H54 (cell line): ENCODE data around the gene FBXL2.
"Not testable (repeated sequence)": the region's sequence is repeated elsewhere in the genome, so short reads cannot be mapped to it uniquely, and the experiment has no call there.

Source experiments
- DNase-seq: peaks from one replicate; pipeline ENCODE4 v3.0.0; 2011; ENCODE audit warnings: low spot score, mixed read lengths; ENCODE audit not compliant: insufficient read length
- FAIRE-seq: peaks from 3 replicates; lab custom pipeline; 2011; peaks lifted over from hg19 to GRCh38; lab: Jason Lieb, UNC
- POLR2A ChIP-seq: IDR thresholded peaks from 2 replicates; pipeline ENCODE4 v1.6.1; 2011; ENCODE audit warnings: low read depth, mild to moderate bottlenecking, low read length

The FBXL2 gene

DNA sequence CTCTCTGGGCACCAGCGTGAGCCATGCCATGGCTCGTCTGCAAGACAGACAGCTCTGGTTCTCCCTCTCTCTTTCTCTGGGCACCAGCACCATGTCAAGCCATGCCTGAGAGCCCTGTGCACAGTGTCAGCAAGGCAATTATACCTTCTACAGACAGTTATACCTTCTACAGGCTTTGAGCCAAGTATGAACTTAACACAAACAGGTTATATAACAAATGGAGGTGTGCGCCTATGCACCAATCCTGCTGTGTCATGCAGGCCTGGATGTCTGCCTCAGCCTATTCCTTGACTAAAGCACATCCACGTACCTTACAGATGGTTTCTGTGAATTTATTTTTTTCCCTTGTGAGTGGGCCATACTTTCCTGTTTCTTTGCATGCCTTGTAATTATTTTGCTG, 5.9 kb upstream of the FBXL2 start:
- FAIRE-seq: no peak
- DNase-seq: no peak
- no peak for TF ChIP-seq POLR2A

DNA sequence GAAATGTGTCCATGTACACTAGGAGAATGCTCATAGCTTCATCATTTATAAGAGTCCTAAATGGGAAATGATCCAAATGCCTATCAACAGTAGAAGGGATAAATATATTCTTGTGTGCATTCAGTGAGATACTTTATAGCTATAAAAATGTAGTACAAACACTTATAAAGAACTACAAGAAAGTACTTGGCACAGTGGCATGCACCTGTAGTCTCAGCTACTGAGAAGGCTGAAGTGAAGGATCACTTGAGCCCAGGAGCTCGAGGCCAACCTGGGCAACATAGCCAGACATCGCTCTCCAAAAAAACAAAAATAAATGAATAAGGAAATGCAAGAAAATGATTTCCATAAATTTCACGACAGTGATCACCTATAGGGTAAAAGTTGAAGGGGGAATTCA, 3.6 kb upstream of the FBXL2 start:
- no peak for DNase-seq
- FAIRE-seq: no peak
- no peak for TF ChIP-seq POLR2A

DNA sequence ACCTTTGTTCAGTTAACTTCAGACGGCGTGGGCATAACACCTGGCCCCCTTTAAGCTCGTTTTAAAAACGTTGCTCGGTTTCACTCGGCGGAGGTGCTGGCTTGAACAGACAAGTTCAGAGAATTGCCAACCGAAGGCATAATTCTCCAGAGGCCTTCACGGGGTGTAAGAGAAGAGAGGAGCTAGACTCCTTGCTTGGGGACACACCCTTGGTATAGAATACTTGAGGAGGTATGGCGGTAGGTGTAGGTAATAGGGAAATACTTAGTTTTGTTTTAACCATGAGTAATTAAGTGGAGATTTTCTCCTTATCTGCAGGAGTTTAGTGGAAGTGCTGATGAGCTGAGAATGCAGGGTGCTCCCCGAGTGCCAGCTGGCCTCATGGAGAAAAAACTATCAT, 921 bp downstream of the FBXL2 start:
- TF ChIP-seq POLR2A: no peak
- DNase-seq: no peak
- FAIRE-seq: peak; percentile 65

DNA sequence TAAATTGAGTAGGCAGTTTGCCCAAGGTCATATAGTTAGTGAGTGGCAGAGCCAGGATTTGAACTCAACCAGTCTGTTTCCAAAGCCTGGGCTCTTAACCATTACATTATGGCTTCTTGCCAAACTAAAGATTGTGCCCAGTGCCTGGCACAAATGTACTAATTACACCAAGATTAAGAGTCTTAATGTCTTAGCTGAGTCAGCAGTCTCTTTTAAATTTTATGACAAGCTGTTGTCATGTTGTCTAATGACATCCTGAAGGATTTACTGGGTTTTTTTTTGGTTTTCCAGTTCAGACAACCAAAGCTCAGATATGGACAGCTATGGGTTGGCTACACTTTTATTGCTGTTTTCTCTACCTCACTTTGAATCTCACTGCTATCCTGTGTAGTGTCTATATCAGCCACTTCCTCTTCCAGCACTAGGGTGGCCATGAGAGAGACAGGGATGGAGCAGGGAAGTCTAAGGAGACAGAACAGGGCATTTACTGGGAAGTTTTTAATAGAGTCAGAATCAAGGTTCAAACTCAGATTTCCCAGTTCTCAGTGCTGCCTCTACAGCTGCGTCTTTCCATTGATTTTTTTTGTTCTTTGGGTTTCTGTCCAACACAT, 10.5 kb downstream of the FBXL2 start:
- no peak for TF ChIP-seq POLR2A
- no peak for DNase-seq
- FAIRE-seq: peak; percentile 20

DNA sequence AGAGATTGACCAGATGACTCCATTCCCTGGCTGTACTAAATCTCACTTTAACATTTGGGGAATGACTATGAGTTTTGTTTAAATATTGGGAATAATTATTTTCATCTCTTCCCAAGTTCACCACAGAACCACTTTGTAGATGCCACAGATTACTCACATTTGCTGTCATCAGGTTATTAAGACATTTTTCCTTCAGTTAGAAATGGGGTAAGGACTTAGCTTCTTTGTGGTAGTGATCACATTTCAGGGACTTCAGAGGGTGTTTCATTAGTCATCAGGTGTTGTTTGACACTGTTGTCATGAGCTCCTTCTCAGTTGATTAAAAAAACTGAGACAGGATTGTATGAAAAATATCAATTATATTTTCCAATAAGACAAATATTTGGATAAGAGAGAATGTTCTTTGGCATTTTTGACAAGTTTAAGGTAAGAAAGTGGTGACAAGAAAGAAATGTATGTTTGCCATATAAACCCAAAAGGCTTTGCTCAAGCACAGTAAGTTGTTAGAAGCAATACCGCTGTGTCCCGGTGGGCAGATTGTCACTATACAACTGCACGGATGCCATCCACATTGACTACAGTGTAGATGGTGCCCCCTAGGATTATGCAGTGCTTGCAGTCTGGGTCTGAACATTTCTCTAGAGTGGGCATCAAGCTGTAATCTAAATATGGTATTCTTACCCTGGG, 22.3 kb downstream of the FBXL2 start:
- DNase-seq: peak; percentile 19
- FAIRE-seq: peak; percentile 96

DNA sequence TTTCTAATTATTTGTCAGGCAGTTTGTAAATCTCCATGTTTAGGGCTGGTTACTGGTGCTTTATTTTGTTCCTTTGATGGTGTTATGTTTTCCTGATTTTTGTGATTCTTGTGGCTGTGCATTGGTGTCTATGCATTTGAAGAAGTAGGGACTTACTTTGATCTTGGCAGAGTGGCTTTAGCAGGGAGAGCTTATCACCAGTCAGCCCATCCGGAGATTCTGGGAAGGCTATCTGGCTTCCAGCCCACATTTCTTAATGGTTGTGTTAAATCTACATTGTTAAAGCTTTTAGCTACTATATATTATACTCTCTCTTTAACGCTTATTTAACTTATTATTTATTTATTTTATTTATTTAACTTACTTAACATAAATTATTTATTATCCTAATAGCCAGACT, 35.1 kb downstream of the FBXL2 start:
- DNase-seq (no peak), FAIRE-seq (no peak)
- no peak for TF ChIP-seq POLR2A

More for the DNA sequence above, 22.3 kb downstream of the FBXL2 start:
- no peak for TF ChIP-seq POLR2A

DNA sequence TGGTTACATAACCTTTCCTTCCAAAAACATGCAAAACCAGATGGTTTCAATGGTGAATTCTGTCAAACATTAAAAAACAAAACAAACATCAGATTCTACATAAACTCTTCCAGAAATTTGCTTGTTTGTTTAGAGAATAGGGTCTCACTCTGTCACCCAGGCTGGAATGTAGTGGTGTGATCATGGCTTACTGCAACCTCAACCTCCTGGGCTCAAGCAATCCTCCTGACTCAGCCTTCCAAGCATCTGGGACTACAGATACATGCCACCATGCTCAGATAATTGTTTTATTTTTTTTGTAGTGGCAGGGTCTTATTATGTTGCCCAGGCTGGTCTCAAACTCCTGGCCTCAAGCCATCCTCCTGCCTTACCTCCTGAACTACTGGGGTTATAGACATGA, 36.1 kb downstream of the FBXL2 start:
- peak; percentile 87 for FAIRE-seq
- no peak for DNase-seq
- TF ChIP-seq POLR2A: no peak

DNA sequence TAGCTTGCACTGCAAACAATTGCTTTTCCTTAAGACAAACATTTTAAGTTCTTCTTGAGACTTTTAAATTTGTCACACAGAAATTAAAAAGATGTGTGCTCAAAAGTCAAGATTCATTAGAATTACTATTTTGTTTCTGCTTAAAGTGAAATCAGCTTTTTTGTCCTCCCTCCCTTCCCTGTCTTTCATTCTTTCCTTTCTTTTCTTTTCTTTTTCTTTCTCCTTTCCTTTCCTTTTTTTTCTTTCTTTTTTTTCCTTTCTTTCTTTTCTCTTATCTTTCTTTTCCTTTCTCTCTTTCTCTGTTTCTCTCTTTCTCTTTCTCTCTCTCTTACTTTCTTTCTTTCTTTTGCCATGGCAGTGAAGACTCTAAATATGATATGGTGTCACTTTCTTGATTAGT, 37.8 kb downstream of the FBXL2 start:
- no peak for DNase-seq
- TF ChIP-seq POLR2A: no peak
- FAIRE-seq: no peak

DNA sequence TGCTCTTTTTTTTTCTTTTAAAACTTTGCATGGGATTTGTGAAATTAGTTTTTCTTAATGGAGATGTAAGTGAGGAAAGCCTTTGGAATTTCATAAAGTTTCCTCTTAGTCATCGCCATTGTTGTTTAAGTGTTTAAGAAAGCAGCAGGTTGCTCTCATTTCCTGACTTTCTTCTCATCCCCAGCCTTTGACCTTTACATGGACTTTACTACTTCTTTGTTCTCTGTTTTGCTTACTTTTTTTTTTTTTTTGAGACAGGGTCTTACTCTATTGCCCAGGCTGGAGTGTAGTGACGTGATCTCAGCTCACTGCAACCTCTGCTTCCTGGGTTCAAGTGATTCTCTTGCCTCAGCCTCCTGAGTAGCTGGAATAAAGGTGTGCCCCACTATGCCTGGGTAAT, 38.6 kb downstream of the FBXL2 start:
- no peak for TF ChIP-seq POLR2A
- DNase-seq (peak; percentile 10), FAIRE-seq (peak; percentile 82)

DNA sequence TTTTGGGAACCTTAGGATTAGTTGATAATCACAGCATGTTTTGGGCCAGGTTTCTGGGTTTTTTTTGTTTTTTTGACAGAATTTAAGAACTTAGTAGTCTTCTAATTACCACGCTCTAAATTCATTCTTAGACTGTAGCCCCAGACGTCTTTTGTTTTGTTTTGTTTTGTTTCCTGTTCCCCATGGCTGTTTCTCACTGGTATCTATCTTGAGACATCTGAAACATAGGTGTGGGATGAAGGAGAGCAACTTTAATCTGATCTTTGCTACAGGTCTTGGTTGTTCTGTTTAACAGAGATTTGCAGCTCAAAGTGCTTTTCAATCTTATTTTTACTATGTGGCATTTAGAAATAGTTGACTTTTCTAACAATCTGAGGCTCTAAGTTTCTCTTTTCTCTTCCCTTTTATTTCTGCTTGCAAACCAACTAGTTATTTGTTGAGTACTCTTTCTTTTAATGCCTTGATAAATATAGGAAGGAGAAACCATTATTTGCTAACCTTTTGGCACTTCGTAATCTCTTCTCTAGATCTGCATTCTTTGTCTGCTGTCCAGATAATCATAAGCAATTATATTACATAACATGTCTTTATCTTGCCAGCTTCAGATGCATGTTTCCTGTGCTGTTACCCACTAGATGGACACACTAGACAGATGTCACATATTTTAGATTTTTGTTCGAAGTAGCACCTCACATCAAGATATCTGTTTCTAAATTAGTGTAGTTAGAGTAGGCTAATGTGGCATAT, 40.9 kb downstream of the FBXL2 start:
- no peak for DNase-seq
- no peak for TF ChIP-seq POLR2A
- FAIRE-seq: peak; percentile 66

DNA sequence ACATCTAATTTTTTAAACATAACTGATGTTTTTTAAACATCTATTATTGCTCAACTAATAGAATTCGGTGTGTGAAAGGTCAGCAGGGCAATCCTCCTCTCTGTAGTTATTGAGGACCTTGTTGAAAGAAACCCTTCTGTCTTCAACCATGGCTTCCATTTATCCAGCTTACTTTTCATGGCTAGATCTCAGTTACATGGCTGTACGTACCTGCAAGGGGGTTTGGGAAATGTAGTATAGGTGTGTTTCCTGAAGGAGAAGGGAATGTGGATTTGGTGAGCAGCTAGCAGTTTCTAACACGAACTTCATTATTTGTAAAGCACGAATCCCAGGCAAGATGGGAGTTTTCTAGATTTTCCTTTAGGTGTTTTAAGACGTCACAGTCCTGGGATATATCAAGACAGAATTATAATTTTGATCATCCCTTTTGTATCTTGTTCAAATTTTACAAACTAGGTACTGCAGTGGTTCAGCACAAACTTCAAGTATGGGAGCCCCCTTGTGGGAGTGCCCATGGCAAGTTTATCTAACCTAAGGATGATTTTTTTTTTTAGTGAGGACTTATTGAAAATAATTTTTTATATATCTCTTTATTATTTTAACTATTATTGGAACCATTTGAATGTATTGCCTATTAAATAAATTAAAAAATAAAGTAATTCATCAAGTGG, 41.6 kb downstream of the FBXL2 start:
- DNase-seq (no peak), FAIRE-seq (no peak)
- TF ChIP-seq POLR2A: no peak

DNA sequence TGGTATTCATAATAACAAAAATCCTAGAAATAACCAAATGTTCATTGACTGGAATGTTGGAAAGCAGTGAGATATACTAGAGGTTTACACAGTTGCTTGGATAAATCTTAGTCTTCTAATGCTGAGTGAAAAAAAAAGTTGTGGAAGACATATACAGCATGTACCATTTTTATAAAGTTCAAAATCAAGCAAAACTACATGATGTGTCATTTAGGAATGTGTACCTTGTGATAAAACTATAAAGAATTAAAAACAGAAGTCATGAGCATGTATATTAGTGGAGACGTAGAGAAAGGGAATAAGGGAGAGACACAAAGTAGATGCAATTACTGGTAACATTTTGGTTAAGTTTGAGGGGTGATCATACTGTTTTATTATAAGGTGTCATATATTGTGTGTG, 45.2 kb downstream of the FBXL2 start:
- FAIRE-seq (peak; percentile 61), DNase-seq (no peak)
- TF ChIP-seq POLR2A: no peak

DNA sequence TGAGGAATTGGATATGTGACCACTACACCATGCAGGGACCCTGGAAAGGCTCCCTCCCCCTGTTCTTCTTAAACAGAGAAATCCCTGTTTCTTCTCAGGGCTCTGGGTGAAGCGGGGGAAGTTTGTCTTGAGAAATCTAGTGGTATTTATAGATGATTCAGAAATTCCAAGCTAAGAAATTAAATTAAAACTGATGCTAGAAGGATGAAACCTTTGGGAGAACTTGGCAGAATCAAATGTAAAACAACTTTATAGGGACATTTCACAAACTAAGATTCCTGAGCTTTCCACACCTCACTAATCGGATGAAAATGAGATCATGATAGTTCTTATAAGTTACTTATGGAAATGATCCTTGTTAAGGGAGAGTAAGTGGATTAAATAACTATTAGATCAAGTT, 54.2 kb downstream of the FBXL2 start:
- no peak for TF ChIP-seq POLR2A
- FAIRE-seq (no peak), DNase-seq (no peak)

DNA sequence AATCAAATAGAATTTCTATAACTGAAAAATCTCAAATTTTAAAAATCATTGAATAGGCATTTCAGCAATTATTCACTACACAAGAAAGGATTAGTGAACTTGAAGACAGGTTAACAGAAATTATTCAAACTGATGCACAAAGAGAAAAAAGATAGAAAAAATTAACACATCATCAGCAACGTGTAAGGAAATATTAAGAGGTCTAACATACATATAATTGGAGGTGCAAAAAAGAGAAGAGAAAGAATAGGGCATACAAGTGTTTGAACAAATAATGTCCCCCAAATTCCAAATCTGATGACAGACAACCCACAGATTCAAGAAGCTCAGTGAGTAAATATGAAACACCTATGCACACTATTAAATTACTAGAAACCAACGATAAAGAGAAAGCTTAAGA, 57.1 kb downstream of the FBXL2 start:
- DNase-seq (no peak), FAIRE-seq (no peak)
- TF ChIP-seq POLR2A: no peak

DNA sequence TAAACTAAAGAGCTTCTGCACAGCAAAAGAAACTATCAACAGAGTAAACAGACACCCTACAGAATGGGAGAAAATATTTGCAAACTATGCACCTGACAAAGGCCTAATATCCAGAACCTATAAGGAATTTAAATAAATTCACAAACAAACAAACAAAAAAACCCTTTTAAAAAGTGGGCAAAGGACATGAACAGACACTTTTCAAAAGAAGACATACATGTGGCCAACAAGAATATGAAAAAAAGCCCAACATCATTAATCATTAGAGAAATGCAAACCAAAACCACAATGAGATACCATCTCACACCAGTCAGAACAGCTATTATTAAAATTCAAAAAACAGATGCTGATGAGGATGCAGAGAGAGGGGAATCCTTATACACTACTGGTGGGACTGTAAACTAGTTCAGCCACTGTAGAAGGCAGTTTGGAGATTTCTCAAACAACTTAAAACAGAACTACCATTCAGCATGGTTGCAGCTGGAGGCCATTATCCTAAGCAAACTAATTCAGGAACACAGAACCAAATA, 61.8 kb downstream of the FBXL2 start:
- FAIRE-seq, DNase-seq: not testable (repeated sequence)
